GM12892 (cell line): ENCODE measurements around the gene LBHD2.

Experiments
- DNase-seq: peaks from one replicate; pipeline ENCODE4 v3.0.0; 2011; ENCODE audit not compliant: insufficient read length
- FAIRE-seq: peaks from 2 replicates; lab custom pipeline; 2011; peaks lifted over from hg19 to GRCh38; lab: Jason Lieb, UNC
- POLR2A ChIP-seq: IDR thresholded peaks from 2 replicates; pipeline ENCODE4 v1.6.1; 2011; ENCODE audit warnings: low read depth, low read length, control low read depth
- POLR2AphosphoS5 ChIP-seq: IDR thresholded peaks from 2 replicates; pipeline ENCODE4 v1.6.1; 2011; ENCODE audit warnings: low read depth, low read length, control low read depth
- TAF1 ChIP-seq: IDR thresholded peaks from 2 replicates; pipeline ENCODE4 v1.6.1; 2011; ENCODE audit warnings: low read depth, mild to moderate bottlenecking, control low read depth, low read length, borderline replicate concordance

LBHD2 gene

GRCh38 chr14:103085106-103086091 lies 1.4 kb downstream of the LBHD2 start:
- TF ChIP-seq POLR2AphosphoS5, result no peak
- no peak for TF ChIP-seq POLR2A
- no peak for TF ChIP-seq TAF1
- FAIRE-seq, result no peak
- no peak for DNase-seq

DNA sequence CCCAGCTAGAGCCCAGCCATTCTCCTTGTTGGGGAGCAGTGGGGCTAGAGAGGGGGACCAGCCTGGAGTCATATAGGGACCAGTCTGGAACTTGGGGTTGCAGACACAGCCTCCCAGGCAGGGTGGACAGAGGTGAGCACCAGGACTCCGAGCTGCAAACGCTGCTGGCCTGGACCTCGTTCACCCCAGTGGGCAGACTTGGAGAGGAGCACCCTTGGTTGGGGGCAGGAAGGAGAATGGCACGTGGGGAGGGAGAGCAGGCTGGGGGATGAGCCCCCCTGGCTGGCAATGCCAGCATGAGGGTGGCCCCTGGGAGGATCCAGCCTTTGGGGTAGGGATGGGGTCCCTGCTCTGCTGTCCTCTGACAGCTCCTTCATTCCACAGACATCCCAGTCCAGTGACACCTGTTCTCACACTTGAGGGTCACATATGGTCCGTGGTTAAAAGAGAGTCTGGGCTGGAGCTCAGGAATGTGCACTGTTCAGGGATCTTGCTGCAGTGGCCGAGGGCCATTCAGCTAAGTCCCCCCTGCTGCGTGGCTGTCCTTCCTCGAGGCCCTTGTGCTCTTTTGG lies 2.8 kb downstream of the LBHD2 start:
- FAIRE-seq (no peak), DNase-seq (no peak)
- no peak for TF ChIP-seq TAF1
- no peak for TF ChIP-seq POLR2A
- no peak for TF ChIP-seq POLR2AphosphoS5

DNA sequence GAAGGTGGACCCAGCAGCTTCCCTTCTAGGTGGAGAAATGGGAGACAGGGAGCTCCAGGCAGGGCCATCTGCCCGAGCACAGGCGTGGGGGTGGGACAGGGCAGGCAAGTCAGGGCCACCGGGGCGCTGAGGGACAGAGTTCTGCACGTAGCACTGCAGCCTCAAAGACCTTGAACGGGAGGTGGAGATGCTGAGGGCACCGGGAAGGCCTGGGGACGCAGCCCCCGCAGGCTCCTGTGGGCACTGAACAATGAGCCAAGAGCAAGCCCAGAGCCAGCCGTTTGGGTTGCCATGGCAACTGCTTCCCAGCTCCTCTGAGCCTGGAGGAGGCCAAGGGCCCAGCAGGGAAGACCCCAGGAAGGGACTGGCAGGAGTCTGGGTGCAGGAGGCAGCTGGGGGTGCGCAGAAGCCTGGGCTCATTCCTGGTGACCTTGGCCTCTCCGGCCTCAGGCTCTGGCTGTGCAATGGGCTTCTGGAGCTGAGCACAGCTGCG lies 3.4 kb downstream of the LBHD2 start:
- FAIRE-seq (no peak), DNase-seq (no peak)
- TF ChIP-seq POLR2A, result no peak
- no peak for TF ChIP-seq POLR2AphosphoS5
- TF ChIP-seq TAF1, result no peak

DNA sequence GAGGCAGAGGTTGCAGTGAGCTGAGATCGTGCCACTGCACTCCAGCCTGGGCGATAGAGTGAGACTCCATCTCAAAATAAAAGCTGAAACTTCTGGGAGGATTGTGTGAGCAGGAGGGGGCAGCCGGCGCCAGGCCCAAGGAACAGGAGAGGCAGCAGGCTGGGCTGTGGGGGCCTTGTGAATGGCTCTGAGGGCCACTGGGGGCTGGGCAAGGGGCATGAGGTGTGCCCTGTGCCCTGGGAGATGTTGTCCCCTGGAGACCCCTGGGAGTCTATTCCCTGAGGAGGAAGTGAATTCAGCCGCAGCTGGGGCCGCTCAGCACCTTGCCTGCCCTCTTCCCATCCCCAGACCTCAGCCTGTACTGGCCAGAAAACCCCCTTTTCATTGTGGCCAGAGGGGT lies 4.9 kb downstream of the LBHD2 start:
- FAIRE-seq (no peak), DNase-seq (no peak)
- TF ChIP-seq POLR2A, result no peak

- no peak for DNase-seq
- TF ChIP-seq POLR2AphosphoS5 (no peak), POLR2A (no peak), TAF1 (no peak)
- FAIRE-seq, result no peak
These were observed 5.7 kb downstream of the LBHD2 start for GRCh38 chr14:103089386-103090335.

DNA sequence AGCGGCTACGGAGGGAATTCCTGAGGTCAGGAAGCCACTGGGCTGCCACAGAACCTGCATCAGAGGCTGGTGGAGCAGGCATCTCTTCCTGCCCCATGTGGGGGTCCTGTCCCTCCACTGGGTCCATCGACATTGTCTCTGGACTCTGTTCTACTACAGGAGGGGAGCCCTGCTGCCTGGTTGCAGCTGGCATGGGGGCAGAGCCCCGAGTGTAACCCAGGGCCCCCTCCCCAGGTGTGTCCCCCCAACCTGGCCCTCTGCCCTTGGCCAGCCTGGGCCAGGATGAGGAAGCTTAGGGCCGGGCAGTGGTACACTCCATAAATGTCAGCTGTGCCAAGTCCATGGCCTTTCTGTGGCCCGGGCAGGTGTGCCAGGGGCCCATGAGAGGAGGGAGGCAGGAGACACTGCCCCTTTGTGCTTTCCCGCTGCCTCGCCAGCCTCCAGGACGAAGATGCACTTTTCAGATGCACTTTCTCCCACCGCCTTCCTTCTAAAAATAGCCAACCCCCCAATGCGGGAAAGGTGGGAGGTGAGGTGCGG lies 6.5 kb downstream of the LBHD2 start:
- FAIRE-seq (no peak), DNase-seq (no peak)
- TF ChIP-seq POLR2A (no peak), POLR2AphosphoS5 (no peak), TAF1 (no peak)

- peak; percentile 36 for FAIRE-seq
- DNase-seq, result peak; percentile 99
- no peak for TF ChIP-seq POLR2AphosphoS5
- no peak for TF ChIP-seq TAF1
These were observed 7.3 kb downstream of the LBHD2 start for GRCh38 chr14:103091041-103091882.

DNA sequence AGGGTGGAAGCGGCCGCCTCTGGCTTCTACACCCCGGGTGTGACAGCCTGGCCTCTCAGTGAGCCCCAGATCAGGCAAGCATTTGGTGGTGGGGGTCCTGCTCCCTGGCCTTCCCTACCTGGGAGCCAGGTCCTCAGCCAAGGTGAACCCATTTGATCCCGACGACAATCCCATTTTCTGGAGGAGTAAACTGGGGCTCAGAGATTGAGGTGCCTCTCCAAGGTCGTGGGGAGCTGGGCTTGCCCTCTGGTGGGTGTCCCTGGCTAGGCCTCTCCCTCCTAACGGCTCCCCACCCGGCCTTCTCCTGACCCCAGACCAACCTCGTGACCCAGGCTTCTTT lies 7.8 kb downstream of the LBHD2 start:
- no peak for FAIRE-seq
- DNase-seq, result no peak
- TF ChIP-seq POLR2AphosphoS5, result no peak
- TF ChIP-seq POLR2A, result no peak
- no peak for TF ChIP-seq TAF1

DNA sequence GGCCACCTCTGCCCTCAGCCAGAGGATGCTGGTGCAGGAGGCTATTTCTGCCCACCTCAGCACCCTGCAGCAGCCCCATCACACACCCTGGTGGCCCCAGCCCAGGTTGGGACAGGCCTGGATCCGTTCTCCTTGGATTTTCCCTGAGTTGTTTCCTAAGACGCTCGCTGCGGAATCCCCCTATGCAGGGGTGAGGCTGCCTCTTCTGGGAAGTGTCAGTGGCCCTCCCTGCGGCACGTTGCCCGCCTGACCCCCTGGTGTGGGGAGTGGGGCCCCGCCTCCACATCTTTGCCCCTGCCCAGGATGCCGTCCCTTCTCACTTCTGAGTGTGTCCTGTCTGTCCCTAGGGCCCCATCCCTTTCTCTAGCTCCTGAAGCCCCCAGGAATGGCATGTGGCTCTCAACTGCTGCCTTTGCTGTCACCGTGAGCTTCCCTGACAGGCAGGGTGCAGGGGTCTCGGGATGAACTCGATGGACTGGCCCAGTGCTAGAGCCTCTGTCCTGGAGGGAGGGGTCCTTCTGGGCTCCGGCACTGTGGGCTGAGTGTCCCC lies 9.9 kb downstream of the LBHD2 start:
- no peak for DNase-seq
- no peak for FAIRE-seq
- TF ChIP-seq POLR2A, result no peak
- no peak for TF ChIP-seq POLR2AphosphoS5
- TF ChIP-seq TAF1, result no peak

DNA sequence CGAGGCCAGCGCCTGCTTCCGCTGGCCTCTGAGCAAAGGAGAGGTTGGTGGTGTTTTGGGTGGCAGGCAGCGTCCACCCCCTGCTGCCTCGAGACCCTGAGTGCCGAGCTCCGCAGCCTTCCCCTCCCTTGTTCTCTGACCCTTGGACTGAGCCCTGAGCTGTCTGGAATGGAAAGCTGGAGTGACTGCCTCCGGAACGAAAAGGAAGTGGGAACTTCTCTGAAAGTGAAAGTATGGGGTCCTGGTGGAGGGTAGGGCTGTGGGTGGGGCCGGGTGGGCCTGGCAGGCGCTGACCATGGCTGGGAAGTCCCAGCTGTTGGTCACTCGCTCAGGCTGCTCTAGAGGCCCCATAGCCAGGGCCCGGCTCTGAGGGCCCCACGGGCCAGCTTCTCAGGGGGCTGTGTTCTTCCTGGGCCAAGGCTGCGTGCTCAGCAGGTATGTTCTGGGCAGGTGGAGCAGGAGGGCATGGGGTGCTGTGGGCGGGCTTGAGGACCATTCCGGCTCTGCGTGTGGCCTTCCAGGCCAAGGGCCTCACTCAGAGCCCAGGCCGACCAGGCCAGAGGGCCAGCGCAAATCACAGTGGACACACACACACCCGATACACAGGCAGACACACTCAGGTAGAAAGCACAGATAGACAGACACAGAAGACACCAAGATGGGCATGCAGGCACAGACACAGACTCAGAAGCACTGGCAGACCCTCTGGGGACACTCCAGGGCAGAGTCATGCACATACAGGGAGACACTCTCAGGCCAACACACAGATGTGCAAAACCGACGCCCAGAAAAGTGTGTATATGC lies 10.6 kb downstream of the LBHD2 start, which contains the start of gene EXOC3L4:
EXOC3L4 (plus strand) TSS at position 320 of the 804 bp plus-strand sequence. CDS start 5,495 bp downstream, outside the sequence.
- TF ChIP-seq TAF1, result no peak
- peak; percentile 33 for FAIRE-seq
- no peak for DNase-seq
